Uterine smooth muscle cell (primary cell): ENCODE measurements around the gene ACMSD. TPM values are rescaled to one million over a fixed set of nuclear protein-coding genes. Genes with fewer than 3 reads are reported as not detected.

Experiments used
- total RNA-seq: library from RNA; depleted of rRNA; stranded (reverse); fragments of >200 nt; gene quantifications from 2 replicates; pipeline ENCODE4 v1.2.3, GENCODE V29; 2014

The ACMSD gene
- not detected in 2 replicates for total RNA-seq

GRCh38 chr2:134838143-134838620, at the start of gene ACMSD:
Gene ACMSD (plus strand): TSS chr2:134838616. CDS start chr2:134838683, 67 bp downstream.

GRCh38 chr2:134918526-134919340, 80.3 kb downstream of the ACMSD start, which contains the start of gene CCNT2:
Gene CCNT2 (plus strand): TSS chr2:134918822. CDS start chr2:134918855, 33 bp downstream.

Other genes starting within 250 kb of the ACMSD start
- gene TMEM163, start 119.6 kb upstream of the ACMSD start, total RNA-seq, result not detected in 2 replicates
- gene CCNT2, start 80.2 kb downstream of the ACMSD start, total RNA-seq, result 27.7 and 29.7 TPM in 2 replicates
- gene MAP3K19, start 208.8 kb downstream of the ACMSD start, total RNA-seq, result not detected in 2 replicates
- 93.7 and 114 TPM in 2 replicates for gene RAB3GAP1, start 213.7 kb downstream of the ACMSD start, total RNA-seq